Measurements from ENCODE around the gene GALNT12. TPM values are rescaled to one million over a fixed set of nuclear protein-coding genes. Genes with fewer than 3 reads are reported as not detected.
A peak's percentile ranks its signal among the peaks of the same experiment; 100 is the strongest.

The GALNT12 gene, protein sequence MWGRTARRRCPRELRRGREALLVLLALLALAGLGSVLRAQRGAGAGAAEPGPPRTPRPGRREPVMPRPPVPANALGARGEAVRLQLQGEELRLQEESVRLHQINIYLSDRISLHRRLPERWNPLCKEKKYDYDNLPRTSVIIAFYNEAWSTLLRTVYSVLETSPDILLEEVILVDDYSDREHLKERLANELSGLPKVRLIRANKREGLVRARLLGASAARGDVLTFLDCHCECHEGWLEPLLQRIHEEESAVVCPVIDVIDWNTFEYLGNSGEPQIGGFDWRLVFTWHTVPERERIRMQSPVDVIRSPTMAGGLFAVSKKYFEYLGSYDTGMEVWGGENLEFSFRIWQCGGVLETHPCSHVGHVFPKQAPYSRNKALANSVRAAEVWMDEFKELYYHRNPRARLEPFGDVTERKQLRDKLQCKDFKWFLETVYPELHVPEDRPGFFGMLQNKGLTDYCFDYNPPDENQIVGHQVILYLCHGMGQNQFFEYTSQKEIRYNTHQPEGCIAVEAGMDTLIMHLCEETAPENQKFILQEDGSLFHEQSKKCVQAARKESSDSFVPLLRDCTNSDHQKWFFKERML
- total RNA-seq (2014; rRNA removed; shearing (Covaris generic)) = 23.6 and 27.5 TPM in 2 replicates
- 14.0 and 14.6 TPM in 2 replicates for polyA plus RNA-seq (2016; fragmentation: Nextera tagmentation; extraction: Ambion mirVana)
- long read RNA-seq, partial matches to known transcripts = 3 of 4 reads
- long read RNA-seq, other reads (novel, unspliced or antisense) = 1 of 4 reads

GRCh38 chr9:98807070-98807813, at the start of gene GALNT12:
GALNT12 (plus strand) TSS chr9:98807670; CDS start chr9:98807699, 29 bp downstream.
- no peaks in the 10 kb centered on the region for H3K36me3 Mint-ChIP-seq (ENCODE audit: low read depth)
- peaks cover 33% of the 10 kb centered on the region for H3K4me1 Mint-ChIP-seq
- H3K27me3 Mint-ChIP-seq (ENCODE audit: insufficient read depth, low read depth, poor library complexity) = peaks cover 18% of the 10 kb centered on the region
- no peaks in the 10 kb centered on the region for H3K9me2 ChIP-seq (ENCODE audit: insufficient read depth)
- ATAC-seq (peak; percentile 69), DNase-seq (ENCODE audit: low spot score) (peak; percentile 81)
- H3K27ac Mint-ChIP-seq = no peak within 1 kb of the TSS
- no peaks in the 10 kb centered on the region for H4K20me1 ChIP-seq (replicated peaks; ENCODE audit: insufficient read depth)
- no peak within 1 kb of the TSS for H3K27ac ChIP-seq (ENCODE audit: low read depth)
- H3K79me2 ChIP-seq (replicated peaks; ENCODE audit: insufficient read depth) = no peaks in the 10 kb centered on the region
- peaks cover 27% of the 10 kb centered on the region for H3K27me3 ChIP-seq (ENCODE audit: insufficient read depth)
- H2AFZ ChIP-seq = peak within 1 kb of the TSS; percentile 97
- peak within 1 kb of the TSS; percentile 79 for H3K4me3 Mint-ChIP-seq
- H3K4me3 ChIP-seq = peak within 1 kb of the TSS; percentile 74
- TF ChIP-seq POLR2AphosphoS5 (IDR thresholded peaks at IDR 0.05; ENCODE audit: low read depth) (peak; percentile 73), CTCF (conservative IDR thresholded peaks at IDR 0.05; ENCODE audit: low read depth in 2 of 2) (0 out of 4 replicates have a peak, but pooled peaks of 1 of the 2 experiments have one; percentile 12), STAT1 (IDR thresholded peaks at IDR 0.05; ENCODE audit: unreplicated experiment) (no peak)
- peak within 1 kb of the TSS; percentile 91 for H3K4me2 ChIP-seq
- H3K9me3 Mint-ChIP-seq = no peaks in the 10 kb centered on the region
- peaks cover 29% of the 10 kb centered on the region for H3K4me1 ChIP-seq (ENCODE audit: insufficient read depth)
- H3K36me3 ChIP-seq (ENCODE audit: insufficient read depth) = no peaks in the 10 kb centered on the region
- H3F3A ChIP-seq (replicated peaks; ENCODE audit: low read depth) = 0 out of 2 replicates have a peak, but pooled peaks cover 6% of the 10 kb centered on the region

- H3K27me3 ChIP-seq (ENCODE audit: insufficient read depth) = no peaks in the 10 kb centered on the region
- H2AFZ ChIP-seq = no peak overlapping the region
- Mint-ChIP-seq H3K27me3 (ENCODE audit: insufficient read depth, low read depth, poor library complexity) (no peaks in the 10 kb centered on the region), H3K36me3 (ENCODE audit: low read depth) (peaks cover 53% of the 10 kb centered on the region), H3K9me3 (peaks cover 17% of the 10 kb centered on the region), H3K4me1 (no peaks in the 10 kb centered on the region), H3K4me3 (no peak overlapping the region), H3K27ac (no peak overlapping the region)
- ATAC-seq (no peak), DNase-seq (ENCODE audit: low spot score) (no peak)
- no peak overlapping the region for H3K4me2 ChIP-seq
- no peaks in the 10 kb centered on the region for H3K4me1 ChIP-seq (ENCODE audit: insufficient read depth)
- no peaks in the 10 kb centered on the region; the same call in 1 of the 2 replicates for H3K9me2 ChIP-seq (ENCODE audit: insufficient read depth)
- no peak for TF ChIP-seq CTCF (conservative IDR thresholded peaks at IDR 0.05; ENCODE audit: low read depth in 2 of 2)
- TF ChIP-seq ZNF331 (CRISPR knock-in tag; IDR thresholded peaks at IDR 0.05; ENCODE audit: low read depth) = no peak
- TF ChIP-seq NANOG (IDR thresholded peaks at IDR 0.05; ENCODE audit: borderline replicate concordance) = no peak
- no peak for TF ChIP-seq EZH2 (IDR thresholded peaks at IDR 0.05; ENCODE audit: low read depth, unreplicated experiment)
- no peak for TF ChIP-seq REST (IDR thresholded peaks at IDR 0.05; ENCODE audit: unreplicated experiment)
- no peak for TF ChIP-seq JUNB (IDR thresholded peaks at IDR 0.05; ENCODE audit: unreplicated experiment)
- no peak for TF ChIP-seq EZH2phosphoT487 (IDR thresholded peaks at IDR 0.05; ENCODE audit: unreplicated experiment)
- TF ChIP-seq, protein P1, sequence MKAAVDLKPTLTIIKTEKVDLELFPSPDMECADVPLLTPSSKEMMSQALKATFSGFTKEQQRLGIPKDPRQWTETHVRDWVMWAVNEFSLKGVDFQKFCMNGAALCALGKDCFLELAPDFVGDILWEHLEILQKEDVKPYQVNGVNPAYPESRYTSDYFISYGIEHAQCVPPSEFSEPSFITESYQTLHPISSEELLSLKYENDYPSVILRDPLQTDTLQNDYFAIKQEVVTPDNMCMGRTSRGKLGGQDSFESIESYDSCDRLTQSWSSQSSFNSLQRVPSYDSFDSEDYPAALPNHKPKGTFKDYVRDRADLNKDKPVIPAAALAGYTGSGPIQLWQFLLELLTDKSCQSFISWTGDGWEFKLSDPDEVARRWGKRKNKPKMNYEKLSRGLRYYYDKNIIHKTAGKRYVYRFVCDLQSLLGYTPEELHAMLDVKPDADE (IDR thresholded peaks at IDR 0.05) = no peak
- no peak for TF ChIP-seq CREB1 (CRISPR knock-in tag; IDR thresholded peaks at IDR 0.05; ENCODE audit: low read depth)
- no peaks in the 10 kb centered on the region for H4K20me1 ChIP-seq (replicated peaks; ENCODE audit: insufficient read depth)
- H3K79me2 ChIP-seq (replicated peaks; ENCODE audit: insufficient read depth) = no peaks in the 10 kb centered on the region
- H3F3A ChIP-seq (replicated peaks; ENCODE audit: low read depth) = no peaks in the 10 kb centered on the region
- H3K27ac ChIP-seq (ENCODE audit: low read depth) = no peak overlapping the region
- H3K4me3 ChIP-seq = no peak overlapping the region
- H3K36me3 ChIP-seq (ENCODE audit: insufficient read depth) = peaks cover 22% of the 10 kb centered on the region
Observed at GRCh38 chr9:98760231-98760630, 47.2 kb upstream of the GALNT12 start.
